Lung (tissue), 12 donors: ENCODE results near the gene IVD. TPM values are rescaled to one million over a fixed set of nuclear protein-coding genes. Genes with fewer than 3 reads are reported as not detected.
A peak's percentile ranks its signal among the peaks of the same experiment; 100 is the strongest.

Experiments
- ATAC-seq: fragments of 200-7000 bp; cut with Tn5 transposase; one replicate; pipeline ENCODE4 v1.9.1; 2020; ENCODE audit warnings: moderate number of reproducible peaks; ENCODE audit not compliant: insufficient read depth, low FRiP score
- DNase-seq, 3 donors: peaks; one replicate each; pipeline ENCODE4 v3.0.0-alpha.2; 2013 to 2017
- H3K27ac ChIP-seq, 2 donors: one replicate each; pipeline ENCODE4 v1.5.1; 2013; ENCODE audit warnings: mild to moderate bottlenecking in 2 of 2, moderate library complexity in 2 of 2, control low read depth in 1 of 2, inconsistent platforms in 1 of 2, low read depth in 1 of 2, low read length in 1 of 2
- H3K27me3 ChIP-seq, 3 donors: one replicate each; pipeline ENCODE4 v1.5.1; 2013; ENCODE audit warnings: low read length in 2 of 3; ENCODE audit not compliant: control insufficient read depth in 3 of 3, insufficient read depth in 3 of 3
- H3K36me3 ChIP-seq, 4 donors: one replicate each; pipeline ENCODE4 v1.5.1; 2013; ENCODE audit warnings: low read length in 4 of 4, mild to moderate bottlenecking in 1 of 4, moderate library complexity in 1 of 4; ENCODE audit not compliant: control insufficient read depth in 4 of 4, insufficient read depth in 4 of 4
- H3K4me1 ChIP-seq, 5 donors: one replicate each; pipeline ENCODE4 v1.5.1; 2013; ENCODE audit warnings: low read length in 5 of 5, mild to moderate bottlenecking in 2 of 5, moderate library complexity in 1 of 5; ENCODE audit not compliant: control insufficient read depth in 5 of 5, insufficient read depth in 5 of 5
- H3K4me3 ChIP-seq: one replicate; pipeline ENCODE4 v1.5.1; 2013; ENCODE audit warnings: mild to moderate bottlenecking, control low read depth, moderate library complexity
- H3K9ac ChIP-seq, 2 donors: one replicate each; pipeline ENCODE4 v1.5.1; 2013; ENCODE audit warnings: low read length in 2 of 2, control low read depth in 1 of 2; ENCODE audit not compliant: insufficient read depth in 1 of 2
- H3K9me3 ChIP-seq, 4 donors: one replicate each; pipeline ENCODE4 v1.5.1; 2013; ENCODE audit warnings: low read length in 3 of 4, mild to moderate bottlenecking in 1 of 4, moderate library complexity in 1 of 4; ENCODE audit not compliant: control insufficient read depth in 4 of 4, insufficient read depth in 3 of 4
- CTCF ChIP-seq: IDR thresholded peaks from 2 replicates; pipeline ENCODE4 v1.5.1; 2012; ENCODE audit warnings: mild to moderate bottlenecking; ENCODE audit errors: control extremely low read depth, extremely low read depth
- WGBS, 2 donors: extraction: QIAGEN DNeasy Blood & Tissue Kit; methylation state at CpG; one replicate each; pipeline ENCODE4 v1.1.7; 2013; 5-methylcytosine and 5-hydroxymethylcytosine counted together
- polyA plus RNA-seq, 2 donors: library from polyadenylated mRNA; stranded (reverse); fragments of 200-250 nt; gene quantifications; one replicate each; pipeline ENCODE4 v1.2.1, GENCODE V29; 2013
- total RNA-seq, 2 donors: library from RNA; depleted of rRNA in 1 of 2; stranded (reverse); fragments of >200 nt in 1 of 2; gene quantifications; one replicate each; pipeline ENCODE4 v1.2.1, GENCODE V29; 2014 to 2021
- donor health status: control.
- donor health status: control.
- donor health status: Bipolar disorder and iron deficiency.
- donor health status: healthy.
- donor health status: DM: yes; HTN: yes; CAD: no.

Gene IVD
- total and polyA plus RNA-seq, 4 donors = 41.4 to 87.8 (median 49.3) TPM

DNA sequence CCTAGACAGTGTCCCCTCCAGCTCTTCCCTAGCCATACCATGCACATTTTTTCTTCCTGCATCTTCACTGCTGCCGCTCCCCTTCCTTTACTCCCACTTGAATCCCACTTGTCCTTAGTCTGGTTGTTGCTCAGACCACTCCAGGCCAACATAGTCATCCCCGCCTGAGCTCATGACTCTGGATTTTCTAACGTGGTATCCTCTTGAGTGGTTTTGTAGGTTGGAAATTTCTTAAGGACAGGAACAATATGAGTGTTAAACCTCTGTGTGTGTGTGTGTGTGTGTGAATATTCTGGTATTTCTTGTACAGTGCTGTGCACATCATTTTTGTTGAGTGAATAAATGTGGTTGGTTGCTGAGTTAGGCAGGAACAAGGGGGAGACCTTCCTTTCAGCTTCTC is 38.3 kb downstream of the IVD start:
- H3K36me3 ChIP-seq = no peaks in the 10 kb centered on the region
- peaks cover 5 to 47% (median 12%) of the 10 kb centered on the region in 5 donors for H3K4me1 ChIP-seq
- WGBS, 2 donors = 64% methylated on average over 3 of the region's 3 CpGs
- DNase-seq (no peak), ATAC-seq (no peak)
- no peaks in the 10 kb centered on the region for H3K9me3 ChIP-seq
- H3K27me3 ChIP-seq = peaks cover 0 to 5% (median 3%) of the 10 kb centered on the region in 3 donors
- no peak for TF ChIP-seq CTCF
- H3K27ac ChIP-seq = peak overlapping the region in 1 of 2 donors; percentile 83
- no peak overlapping the region for H3K4me3 ChIP-seq
- no peak overlapping the region for H3K9ac ChIP-seq

- Histone ChIP-seq H3K27ac (no peak overlapping the region), H3K9me3 (no peaks in the 10 kb centered on the region), H3K9ac (no peak overlapping the region), H3K36me3 (no peaks in the 10 kb centered on the region), H3K4me3 (no peak overlapping the region), H3K27me3 (peaks cover 0 to 2% (median under 1%) of the 10 kb centered on the region in 3 donors), H3K4me1 (peaks cover 5 to 38% (median 12%) of the 10 kb centered on the region in 5 donors)
- no peak for ATAC-seq
- 60 to 80% methylated on average over 5 of the region's 5 CpGs for WGBS, 2 donors
- DNase-seq = no peak
- TF ChIP-seq CTCF = no peak
Observed at GRCh38 chr15:40444736-40445135, 39.1 kb downstream of the IVD start.

GRCh38 chr15:40445421-40445922 is 39.9 kb downstream of the IVD start:
- peaks cover 5 to 32% (median 13%) of the 10 kb centered on the region in 5 donors for H3K4me1 ChIP-seq
- TF ChIP-seq CTCF = no peak
- DNase-seq (peak; percentile 57 to 82 (median 75)), ATAC-seq (no peak)
- H3K9ac ChIP-seq = no peak overlapping the region
- no peaks in the 10 kb centered on the region for H3K27me3 ChIP-seq
- no peaks in the 10 kb centered on the region for H3K36me3 ChIP-seq
- 51 to 58% methylated on average over 9 of the region's 9 CpGs for WGBS, 2 donors
- H3K27ac ChIP-seq = peak overlapping the region in 1 of 2 donors; percentile 18
- no peak overlapping the region for H3K4me3 ChIP-seq
- no peaks in the 10 kb centered on the region for H3K9me3 ChIP-seq

GRCh38 chr15:40446144-40446543 is 40.5 kb downstream of the IVD start:
- ATAC-seq (no peak), DNase-seq (no peak)
- H3K27ac ChIP-seq = no peak overlapping the region
- H3K27me3 ChIP-seq = no peaks in the 10 kb centered on the region
- WGBS, 2 donors = 72 to 83% methylated on average over 3 of the region's 3 CpGs
- H3K4me3 ChIP-seq = no peak overlapping the region
- peaks cover 5 to 32% (median 13%) of the 10 kb centered on the region in 5 donors for H3K4me1 ChIP-seq
- H3K9ac ChIP-seq = no peak overlapping the region
- H3K36me3 ChIP-seq = peaks cover 0 to 2% (median 0%) of the 10 kb centered on the region in 4 donors
- no peak for TF ChIP-seq CTCF
- no peaks in the 10 kb centered on the region for H3K9me3 ChIP-seq
